GM19238 (cell line): Measurements from ENCODE around the gene CTDSP1.

Source experiments
- DNase-seq: peaks from one replicate; pipeline ENCODE4 v3.0.0; 2011; ENCODE audit warnings: low spot score; ENCODE audit not compliant: insufficient read length

Gene CTDSP1

GRCh38 chr2:218422403-218423086 is 22.9 kb downstream of the CTDSP1 start:
- DNase-seq, result no peak

GRCh38 chr2:218423584-218423983 is 23.9 kb downstream of the CTDSP1 start:
- no peak for DNase-seq

- no peak for DNase-seq
Measured at GRCh38 chr2:218425531-218425930, 25.9 kb downstream of the CTDSP1 start.

GRCh38 chr2:218427741-218428140 is 28.1 kb downstream of the CTDSP1 start:
- DNase-seq, result no peak

- no peak for DNase-seq
Measured at GRCh38 chr2:218428846-218429558, 29.3 kb downstream of the CTDSP1 start.

GRCh38 chr2:218429911-218430692 is 30.4 kb downstream of the CTDSP1 start:
- DNase-seq, result no peak

GRCh38 chr2:218430721-218431120 is 31.1 kb downstream of the CTDSP1 start:
- DNase-seq, result no peak

GRCh38 chr2:218431878-218432277 is 32.2 kb downstream of the CTDSP1 start:
- DNase-seq, result no peak

- no peak for DNase-seq
Measured at GRCh38 chr2:218432676-218433365, 33.2 kb downstream of the CTDSP1 start.

- no peak for DNase-seq
Measured at GRCh38 chr2:218434456-218434855, 34.8 kb downstream of the CTDSP1 start.

- no peak for DNase-seq
Measured at GRCh38 chr2:218435003-218435982, 35.6 kb downstream of the CTDSP1 start.

GRCh38 chr2:218436992-218437391 is 37.3 kb downstream of the CTDSP1 start:
- no peak for DNase-seq

- DNase-seq, result no peak
Measured at GRCh38 chr2:218437969-218438368, 38.3 kb downstream of the CTDSP1 start.

- DNase-seq, result no peak
Measured at GRCh38 chr2:218438596-218438995, 38.9 kb downstream of the CTDSP1 start.

- DNase-seq, result no peak
Measured at GRCh38 chr2:218444692-218445357, 45.2 kb downstream of the CTDSP1 start.

GRCh38 chr2:218445602-218446001 is 45.9 kb downstream of the CTDSP1 start:
- no peak for DNase-seq

- DNase-seq, result no peak
Measured at GRCh38 chr2:218446547-218446946, 46.9 kb downstream of the CTDSP1 start.

- DNase-seq, result no peak
Measured at GRCh38 chr2:218447072-218447471, 47.4 kb downstream of the CTDSP1 start.

- DNase-seq, result no peak
Measured at GRCh38 chr2:218448934-218449333, 49.3 kb downstream of the CTDSP1 start.

- DNase-seq, result no peak
Measured at GRCh38 chr2:218452079-218452478, 52.4 kb downstream of the CTDSP1 start.
